ENCODE results near the gene SUZ12. TPM values are rescaled to one million over a fixed set of nuclear protein-coding genes. Genes with fewer than 3 reads are reported as not detected.
A peak's percentile ranks its signal among the peaks of the same experiment; 100 is the strongest.

Gene SUZ12
- total and polyA plus RNA-seq, 7 experiments from 2014 or later, result 19.1 to 55.5 (median 28.5) TPM

- H3K27me3 ChIP-seq (ENCODE audit: control insufficient read depth in 2 of 2, insufficient read depth in 2 of 2, low read length in 2 of 2), result no peaks in the 10 kb centered on the region
These were observed 73.3 kb downstream of the SUZ12 start for GRCh38 chr17:32010114-32010513.

DNA sequence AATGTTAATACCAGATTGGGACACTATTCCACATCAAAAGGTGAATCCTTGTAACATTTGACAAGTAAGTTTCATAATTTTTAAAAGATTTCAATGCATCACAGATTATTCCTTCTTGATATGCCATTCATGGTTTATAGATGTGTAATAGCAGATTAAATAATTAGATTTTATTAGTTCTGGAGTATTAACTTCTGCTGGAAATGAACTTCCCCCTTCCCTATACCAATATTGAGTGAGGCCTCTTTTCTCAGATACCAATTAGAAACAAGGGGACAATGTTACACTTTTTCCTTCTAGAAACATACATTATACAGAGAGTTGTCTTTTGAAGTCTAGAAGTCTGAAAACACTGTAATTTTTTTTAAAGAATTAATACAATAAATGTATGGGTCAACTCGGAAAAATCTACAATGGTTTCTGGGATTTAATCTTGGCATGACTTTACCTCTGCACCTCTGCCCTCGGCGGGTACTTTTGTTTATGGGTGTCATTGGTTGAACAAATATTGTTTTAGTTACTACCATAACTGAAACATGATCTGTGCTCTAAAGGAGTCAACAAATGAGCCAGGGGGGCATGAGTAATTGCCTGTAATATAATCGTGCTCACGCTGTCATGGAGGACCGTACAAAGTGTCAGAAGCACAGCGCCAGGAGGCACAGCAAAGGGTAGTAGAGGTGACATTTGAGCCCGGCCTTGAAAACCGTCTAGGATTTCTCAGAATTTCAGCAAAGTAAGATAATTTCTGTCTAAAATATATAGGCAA lies 78.6 kb downstream of the SUZ12 start:
- CTCF ChIA-PET, result interaction anchor here (0.8 kb wide), 1 partner anchor 9 kb away, joined by 3 read pairs; the partner anchor contains the start of gene LRRC37B
- Histone ChIP-seq H3K36me3 (ENCODE audit: control insufficient read depth in 2 of 3, insufficient read depth in 3 of 3, low read length in 3 of 3) (peaks cover 0 to 7% (median 6%) of the 10 kb centered on the region in 3 experiments), H3K27ac (ENCODE audit: low read depth, low read length) (no peak overlapping the region), H3K27me3 (ENCODE audit: control insufficient read depth in 2 of 2, insufficient read depth in 2 of 2, low read length in 2 of 2) (no peaks in the 10 kb centered on the region), H3K4me1 (ENCODE audit: control insufficient read depth in 2 of 2, insufficient read depth in 2 of 2, low read length in 2 of 2) (peaks cover 0 to 8% of the 10 kb centered on the region in 2 donors), H3K9me3 (ENCODE audit: control insufficient read depth in 2 of 3, low read length in 3 of 3) (no peaks in the 10 kb centered on the region), H3K4me3 (ENCODE audit: low read length) (no peak overlapping the region)
- peaks cover 30 to 71% (median 59%) of the 10 kb centered on the region in 7 donors for H3K4me1 Mint-ChIP-seq
- no peaks in the 10 kb centered on the region for H3K9me3 Mint-ChIP-seq
- POLR2A ChIA-PET, result no interaction called here
- H3K4me3 Mint-ChIP-seq, result peak overlapping the region in 2 of 10 donors; percentile 13 to 27
- DNase-seq (no peak), ATAC-seq (no peak)
- intact Hi-C loops (cut with micrococcal nuclease), result no loop called here
- no peaks in the 10 kb centered on the region for H3K27me3 Mint-ChIP-seq
- H3K27ac Mint-ChIP-seq, result no peak overlapping the region
- peaks cover 0 to 29% (median 8%) of the 10 kb centered on the region in 5 donors for H3K36me3 Mint-ChIP-seq

More at GRCh38 chr17:32010114-32010513, 73.3 kb downstream of the SUZ12 start:
- peaks cover 40 to 61% (median 52%) of the 10 kb centered on the region in 7 donors for H3K4me1 Mint-ChIP-seq
- ChIA-PET POLR2A (no interaction called here), CTCF (no interaction called here)
- H3K9me3 Mint-ChIP-seq, result no peaks in the 10 kb centered on the region
- DNase-seq (no peak), ATAC-seq (no peak)
- Histone ChIP-seq H3K4me1 (ENCODE audit: control insufficient read depth in 2 of 2, insufficient read depth in 2 of 2, low read length in 2 of 2) (peaks cover 9 to 19% of the 10 kb centered on the region in 2 donors), H3K36me3 (ENCODE audit: control insufficient read depth in 2 of 3, insufficient read depth in 3 of 3, low read length in 3 of 3) (no peaks in the 10 kb centered on the region), H3K4me3 (ENCODE audit: low read length) (no peak overlapping the region), H3K27ac (ENCODE audit: low read depth, low read length) (no peak overlapping the region), H3K9me3 (ENCODE audit: control insufficient read depth in 2 of 3, low read length in 3 of 3) (no peaks in the 10 kb centered on the region)
- peaks cover 0 to 6% (median 0%) of the 10 kb centered on the region in 5 donors for H3K27me3 Mint-ChIP-seq
- intact Hi-C loops (cut with micrococcal nuclease), result no loop called here
- H3K36me3 Mint-ChIP-seq, result peaks cover 0 to 16% (median 5%) of the 10 kb centered on the region in 5 donors
- H3K27ac Mint-ChIP-seq, result peak overlapping the region in 7 of 9 donors; percentile 12 to 93 (median 50)
- H3K4me3 Mint-ChIP-seq, result peak overlapping the region; percentile 86 to 98 (median 95)

DNA sequence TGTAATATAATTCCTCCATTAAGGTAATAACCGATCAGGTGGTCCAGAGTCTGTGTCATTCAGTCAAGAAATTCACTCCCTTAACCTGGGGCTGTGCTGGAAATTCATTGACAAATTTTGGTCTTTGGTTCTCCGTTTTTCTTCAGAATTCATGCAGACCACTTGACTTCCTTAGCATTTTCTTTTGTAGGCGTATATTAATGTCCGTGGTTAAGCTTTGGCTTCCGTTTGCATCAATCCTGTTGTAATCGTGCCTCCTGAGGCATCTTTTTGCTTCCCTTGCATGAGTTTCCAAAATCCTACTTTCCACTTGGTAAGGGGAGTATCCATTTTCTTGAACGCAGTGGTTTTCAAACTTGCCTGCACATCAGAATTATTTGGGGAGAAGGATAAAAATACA lies 79.4 kb downstream of the SUZ12 start:
- Histone ChIP-seq H3K36me3 (ENCODE audit: control insufficient read depth in 2 of 3, insufficient read depth in 3 of 3, low read length in 3 of 3) (peaks cover 0 to 11% (median 6%) of the 10 kb centered on the region in 3 experiments), H3K9me3 (ENCODE audit: control insufficient read depth in 2 of 3, low read length in 3 of 3) (no peaks in the 10 kb centered on the region), H3K27ac (ENCODE audit: low read depth, low read length) (no peak overlapping the region), H3K27me3 (ENCODE audit: control insufficient read depth in 2 of 2, insufficient read depth in 2 of 2, low read length in 2 of 2) (no peaks in the 10 kb centered on the region), H3K4me3 (ENCODE audit: low read length) (no peak overlapping the region), H3K4me1 (ENCODE audit: control insufficient read depth in 2 of 2, insufficient read depth in 2 of 2, low read length in 2 of 2) (peaks cover 0 to 8% of the 10 kb centered on the region in 2 donors)
- H3K27me3 Mint-ChIP-seq, result no peaks in the 10 kb centered on the region
- intact Hi-C loops (cut with micrococcal nuclease), result no loop called here
- peaks cover 24 to 63% (median 51%) of the 10 kb centered on the region in 7 donors for H3K4me1 Mint-ChIP-seq
- H3K4me3 Mint-ChIP-seq, result peak overlapping the region in 7 of 10 donors; percentile 20 to 62 (median 50)
- H3K9me3 Mint-ChIP-seq, result no peaks in the 10 kb centered on the region
- ATAC-seq, result no peak
- no peak for DNase-seq
- CTCF ChIA-PET, result interaction anchor here (0.8 to 1.2 kb wide), 2 partner anchors 9 to 123 kb away, joined by 3 to 4 read pairs; partner anchors contain the start of gene LRRC37B
- peak overlapping the region in 8 of 9 donors; percentile 4 to 76 (median 48) for H3K27ac Mint-ChIP-seq
- peaks cover 0 to 30% (median 8%) of the 10 kb centered on the region in 5 donors for H3K36me3 Mint-ChIP-seq
- POLR2A ChIA-PET, result no interaction called here

GRCh38 chr17:32019228-32019627 lies 82.4 kb downstream of the SUZ12 start:
- intact Hi-C loops (cut with micrococcal nuclease), result no loop called here
- Mint-ChIP-seq H3K27ac (no peak overlapping the region), H3K4me1 (peaks cover 12 to 40% (median 29%) of the 10 kb centered on the region in 7 donors), H3K4me3 (no peak overlapping the region), H3K9me3 (no peaks in the 10 kb centered on the region), H3K36me3 (peaks cover 0 to 30% (median 10%) of the 10 kb centered on the region in 5 donors), H3K27me3 (no peaks in the 10 kb centered on the region)
- Histone ChIP-seq H3K4me3 (ENCODE audit: low read length) (no peak overlapping the region), H3K4me1 (ENCODE audit: control insufficient read depth in 2 of 2, insufficient read depth in 2 of 2, low read length in 2 of 2) (no peaks in the 10 kb centered on the region), H3K9me3 (ENCODE audit: control insufficient read depth in 2 of 3, low read length in 3 of 3) (no peaks in the 10 kb centered on the region), H3K27ac (ENCODE audit: low read depth, low read length) (no peak overlapping the region), H3K27me3 (ENCODE audit: control insufficient read depth in 2 of 2, insufficient read depth in 2 of 2, low read length in 2 of 2) (no peaks in the 10 kb centered on the region), H3K36me3 (ENCODE audit: control insufficient read depth in 2 of 3, insufficient read depth in 3 of 3, low read length in 3 of 3) (peaks cover 0 to 21% (median 6%) of the 10 kb centered on the region in 3 experiments)
- ATAC-seq (no peak), DNase-seq (no peak)
- ChIA-PET CTCF (no interaction called here), POLR2A (interaction anchor here (0.7 to 2.5 kb wide), 2 partner anchors 11 to 485 kb away, joined by 3 to 12 read pairs; partner anchors contain the start of gene LRRC37B)

- Histone ChIP-seq H3K9me3 (ENCODE audit: control insufficient read depth in 2 of 3, low read length in 3 of 3) (no peaks in the 10 kb centered on the region), H3K27ac (ENCODE audit: low read depth, low read length) (no peak overlapping the region), H3K27me3 (ENCODE audit: control insufficient read depth in 2 of 2, insufficient read depth in 2 of 2, low read length in 2 of 2) (no peaks in the 10 kb centered on the region), H3K36me3 (ENCODE audit: control insufficient read depth in 2 of 3, insufficient read depth in 3 of 3, low read length in 3 of 3) (peaks cover 0 to 21% (median 6%) of the 10 kb centered on the region in 3 experiments), H3K4me1 (ENCODE audit: control insufficient read depth in 2 of 2, insufficient read depth in 2 of 2, low read length in 2 of 2) (no peaks in the 10 kb centered on the region), H3K4me3 (ENCODE audit: low read length) (no peak overlapping the region)
- Mint-ChIP-seq H3K4me1 (peaks cover 6 to 27% (median 19%) of the 10 kb centered on the region in 7 donors), H3K4me3 (peak overlapping the region in 1 of 10 donors; percentile 20), H3K36me3 (peaks cover 0 to 30% (median 10%) of the 10 kb centered on the region in 5 donors), H3K27me3 (no peaks in the 10 kb centered on the region), H3K9me3 (no peaks in the 10 kb centered on the region), H3K27ac (no peak overlapping the region)
- DNase-seq (no peak), ATAC-seq (no peak)
- intact Hi-C loops (cut with micrococcal nuclease), result no loop called here
- ChIA-PET CTCF (no interaction called here), POLR2A (no interaction called here)
These were observed 84.3 kb downstream of the SUZ12 start for GRCh38 chr17:32020943-32021614.

- no peak for DNase-seq
- no peaks in the 10 kb centered on the region for H3K9me3 Mint-ChIP-seq
- no peak for ATAC-seq
- peaks cover 0 to 21% (median 6%) of the 10 kb centered on the region in 3 experiments for H3K36me3 ChIP-seq (ENCODE audit: control insufficient read depth in 2 of 3, insufficient read depth in 3 of 3, low read length in 3 of 3)
- no peaks in the 10 kb centered on the region for H3K4me1 ChIP-seq (ENCODE audit: control insufficient read depth in 2 of 2, insufficient read depth in 2 of 2, low read length in 2 of 2)
- ChIA-PET POLR2A (no interaction called here), CTCF (no interaction called here)
- H3K27ac ChIP-seq (ENCODE audit: low read depth, low read length), result no peak overlapping the region
- H3K27me3 ChIP-seq (ENCODE audit: control insufficient read depth in 2 of 2, insufficient read depth in 2 of 2, low read length in 2 of 2), result no peaks in the 10 kb centered on the region
- no peak overlapping the region for H3K4me3 ChIP-seq (ENCODE audit: low read length)
- no peak overlapping the region for H3K4me3 Mint-ChIP-seq
- H3K36me3 Mint-ChIP-seq, result peaks cover 0 to 30% (median 10%) of the 10 kb centered on the region in 5 donors
- intact Hi-C loops (cut with micrococcal nuclease), result no loop called here
- no peaks in the 10 kb centered on the region for H3K27me3 Mint-ChIP-seq
- peaks cover 2 to 22% (median 14%) of the 10 kb centered on the region in 7 donors for H3K4me1 Mint-ChIP-seq
- H3K9me3 ChIP-seq (ENCODE audit: control insufficient read depth in 2 of 3, low read length in 3 of 3), result no peaks in the 10 kb centered on the region
- H3K27ac Mint-ChIP-seq, result no peak overlapping the region
These were observed 84.8 kb downstream of the SUZ12 start for GRCh38 chr17:32021615-32021955.
